GM12873 (cell line): ENCODE data around the gene PLCB1.

Source experiments
- CTCF ChIP-seq: IDR thresholded peaks from 2 replicates; pipeline ENCODE4 v1.5.1; 2012; ENCODE audit warnings: low read depth, mild to moderate bottlenecking, moderate library complexity, low read length, control low read depth; ENCODE audit not compliant: insufficient read depth; ENCODE audit errors: missing control alignments

PLCB1 gene

GRCh38 chr20:8162610-8163009, 30.5 kb downstream of the PLCB1 start:
- TF ChIP-seq CTCF: no peak

- no peak for TF ChIP-seq CTCF
Observed at GRCh38 chr20:8163543-8163942, 31.5 kb downstream of the PLCB1 start.

- TF ChIP-seq CTCF: no peak
Observed at GRCh38 chr20:8166730-8167129, 34.7 kb downstream of the PLCB1 start.

GRCh38 chr20:8168785-8169288, 36.8 kb downstream of the PLCB1 start:
- no peak for TF ChIP-seq CTCF

- TF ChIP-seq CTCF: no peak
Observed at GRCh38 chr20:8170921-8171320, 38.9 kb downstream of the PLCB1 start.

GRCh38 chr20:8172191-8172590, 40.1 kb downstream of the PLCB1 start:
- no peak for TF ChIP-seq CTCF

GRCh38 chr20:8175741-8176675, 43.9 kb downstream of the PLCB1 start:
- TF ChIP-seq CTCF: no peak
